Measurements from ENCODE around the gene CSNK1D. TPM values are rescaled to one million over a fixed set of nuclear protein-coding genes. Genes with fewer than 3 reads are reported as not detected.

The CSNK1D gene
- total and polyA plus RNA-seq, 8 donors, result 55.9 to 180 (median 89.1) TPM

DNA sequence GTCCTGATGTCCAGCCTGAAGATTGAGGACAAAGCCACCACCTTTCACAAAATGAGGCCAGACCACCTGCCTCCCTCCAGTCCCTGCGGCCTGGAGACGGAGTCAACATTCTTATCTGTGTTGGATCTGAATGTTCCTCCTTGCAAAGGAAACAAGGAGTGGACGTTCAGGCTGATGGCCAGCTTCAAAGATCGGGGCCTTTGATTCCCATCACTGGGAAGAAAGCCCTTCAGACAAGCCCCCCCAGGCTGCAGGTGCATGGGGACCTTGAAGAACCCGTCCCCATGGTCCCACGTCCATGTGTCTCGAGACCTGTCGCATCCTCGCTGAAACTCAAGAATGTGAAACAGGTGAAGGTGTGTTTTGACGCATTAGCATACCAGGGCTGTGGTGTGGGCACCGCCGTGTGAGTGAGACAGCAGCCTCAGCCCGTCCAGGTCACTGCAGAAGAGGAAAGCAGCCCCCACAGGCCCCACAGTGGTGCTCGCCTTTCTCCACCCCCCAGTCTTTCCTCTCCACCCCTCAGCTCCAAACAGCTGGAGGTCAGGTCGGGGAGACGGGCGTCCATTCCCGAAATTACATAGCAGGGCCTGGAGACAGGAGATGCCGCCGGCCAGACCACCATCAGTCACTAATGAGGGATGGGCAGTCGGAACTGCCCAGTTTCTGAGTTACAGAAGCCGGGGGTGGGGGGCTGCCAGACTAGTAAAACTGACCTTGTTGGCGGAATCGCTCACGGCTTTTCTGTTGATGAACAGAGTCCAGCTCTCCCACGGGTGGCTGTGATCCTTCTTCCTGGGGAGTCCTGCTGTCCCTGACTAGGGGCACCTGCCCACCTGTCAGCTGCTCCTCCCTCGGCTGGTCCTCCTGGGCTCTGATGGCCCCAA, 877 bp upstream of the CSNK1D start:
- 54 to 60% (median 56%) methylated on average over 22 to 27 of the region's 27 CpGs for WGBS, 5 donors
- DNase-seq, result no peak
- Histone ChIP-seq H3K36me3 (peaks cover 9 to 30% (median 25%) of the 10 kb centered on the region in 4 donors), H3K4me3 (peak overlapping the region; percentile 63 to 100 (median 87)), H3K27ac (peak overlapping the region; percentile 96 to 100 (median 98)), H3K4me1 (peaks cover 43 to 80% (median 51%) of the 10 kb centered on the region in 4 donors), H3K27me3 (no peaks in the 10 kb centered on the region), H3K9me3 (no peaks in the 10 kb centered on the region)
- TF ChIP-seq EP300 (IDR thresholded peaks at IDR 0.05), result no peak
- no peak for TF ChIP-seq POLR2A (IDR thresholded peaks at IDR 0.05)
- TF ChIP-seq, protein P1, sequence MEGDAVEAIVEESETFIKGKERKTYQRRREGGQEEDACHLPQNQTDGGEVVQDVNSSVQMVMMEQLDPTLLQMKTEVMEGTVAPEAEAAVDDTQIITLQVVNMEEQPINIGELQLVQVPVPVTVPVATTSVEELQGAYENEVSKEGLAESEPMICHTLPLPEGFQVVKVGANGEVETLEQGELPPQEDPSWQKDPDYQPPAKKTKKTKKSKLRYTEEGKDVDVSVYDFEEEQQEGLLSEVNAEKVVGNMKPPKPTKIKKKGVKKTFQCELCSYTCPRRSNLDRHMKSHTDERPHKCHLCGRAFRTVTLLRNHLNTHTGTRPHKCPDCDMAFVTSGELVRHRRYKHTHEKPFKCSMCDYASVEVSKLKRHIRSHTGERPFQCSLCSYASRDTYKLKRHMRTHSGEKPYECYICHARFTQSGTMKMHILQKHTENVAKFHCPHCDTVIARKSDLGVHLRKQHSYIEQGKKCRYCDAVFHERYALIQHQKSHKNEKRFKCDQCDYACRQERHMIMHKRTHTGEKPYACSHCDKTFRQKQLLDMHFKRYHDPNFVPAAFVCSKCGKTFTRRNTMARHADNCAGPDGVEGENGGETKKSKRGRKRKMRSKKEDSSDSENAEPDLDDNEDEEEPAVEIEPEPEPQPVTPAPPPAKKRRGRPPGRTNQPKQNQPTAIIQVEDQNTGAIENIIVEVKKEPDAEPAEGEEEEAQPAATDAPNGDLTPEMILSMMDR (IDR thresholded peaks at IDR 0.05), result no peak
- TF ChIP-seq POLR2AphosphoS5 (IDR thresholded peaks at IDR 0.05), result no peak
- intact Hi-C loops (cut with DNase I; ENCODE audit: low total_unique reads), result no loop called here

DNA sequence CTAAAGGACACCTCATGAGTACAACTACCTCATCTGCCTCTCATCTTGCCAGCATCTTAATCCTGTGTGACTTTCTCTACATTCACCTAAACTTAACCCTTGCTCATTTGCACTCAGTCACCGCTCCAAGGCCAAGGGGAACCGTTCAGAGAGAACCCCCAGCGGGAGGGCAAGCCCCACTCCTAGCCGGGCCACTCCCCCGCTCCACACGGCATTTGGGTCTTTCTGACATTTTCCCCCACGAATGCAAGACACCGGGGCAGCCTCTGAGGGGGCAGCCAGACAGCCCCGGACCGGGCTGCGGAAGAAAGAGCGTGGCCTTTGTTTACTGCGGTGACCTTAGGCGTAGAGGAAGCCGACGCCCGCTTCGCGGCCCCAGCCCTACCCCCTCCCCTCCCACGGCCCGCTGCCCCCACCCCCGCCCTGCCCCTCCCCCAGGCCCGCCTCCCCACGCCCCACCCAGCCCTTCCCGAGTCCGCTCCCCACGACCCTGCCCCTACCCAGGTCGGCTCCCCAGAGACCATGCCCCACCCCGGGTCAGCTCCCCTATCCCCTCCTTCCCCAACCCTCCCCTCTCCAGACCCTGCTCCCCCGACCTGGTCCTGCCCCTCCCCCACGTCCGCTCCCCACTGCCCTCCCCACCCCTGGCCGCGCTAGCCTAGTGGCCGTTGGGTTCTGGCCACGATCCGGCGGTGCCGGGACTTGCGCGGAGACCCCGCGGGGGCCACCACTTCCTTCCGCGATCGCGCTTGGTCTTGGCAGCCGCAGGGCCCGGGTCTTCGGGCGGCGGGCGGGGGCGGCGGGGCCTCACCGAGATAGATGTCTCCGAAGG, 789 bp downstream of the CSNK1D start:
- TF ChIP-seq POLR2A (IDR thresholded peaks at IDR 0.05) (no peak), POLR2AphosphoS5 (IDR thresholded peaks at IDR 0.05) (no peak), EP300 (IDR thresholded peaks at IDR 0.05) (no peak)
- TF ChIP-seq, protein P1 (IDR thresholded peaks at IDR 0.05), result no peak
- Histone ChIP-seq H3K9me3 (no peaks in the 10 kb centered on the region), H3K36me3 (peaks cover 9 to 30% (median 21%) of the 10 kb centered on the region in 4 donors), H3K27ac (peak overlapping the region; percentile 96 to 100 (median 98)), H3K27me3 (no peaks in the 10 kb centered on the region), H3K4me3 (peak overlapping the region; percentile 63 to 100 (median 87)), H3K4me1 (peaks cover 58 to 82% (median 66%) of the 10 kb centered on the region in 4 donors)
- 0 to 2% (median 1%) methylated on average over 24 to 57 of the region's 57 CpGs for WGBS, 5 donors
- intact Hi-C loops (cut with DNase I; ENCODE audit: low total_unique reads), result no loop called here
- peak in 1 of 2 donors; percentile 51 for DNase-seq

DNA sequence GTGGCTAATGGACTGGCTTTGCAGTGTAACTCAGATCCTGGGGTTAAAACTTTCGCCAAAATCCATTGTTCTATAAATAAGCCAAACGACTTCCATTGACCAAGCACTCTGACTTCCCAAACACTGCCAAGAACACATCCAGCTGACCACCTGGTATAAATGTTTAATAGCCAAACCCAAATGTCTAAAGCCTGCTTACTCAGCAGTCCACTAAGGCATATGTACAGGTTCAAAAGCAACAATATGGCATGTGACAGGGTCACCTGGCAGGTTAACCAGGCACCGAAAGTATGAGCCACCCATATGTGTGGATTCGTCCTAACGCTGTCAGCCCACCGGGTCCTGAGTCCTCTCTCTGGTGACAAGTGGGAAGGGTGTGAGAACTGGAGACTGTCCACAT, 2.1 kb downstream of the CSNK1D start:
- H3K36me3 ChIP-seq, result peaks cover 9 to 33% (median 23%) of the 10 kb centered on the region in 4 donors
- intact Hi-C loops (cut with DNase I; ENCODE audit: low total_unique reads), result no loop called here
- peak overlapping the region in 4 of 5 donors; percentile 96 to 100 (median 99) for H3K27ac ChIP-seq
- H3K4me3 ChIP-seq, result peak overlapping the region in 2 of 4 donors; percentile 63 to 75
- no peak for TF ChIP-seq POLR2AphosphoS5 (IDR thresholded peaks at IDR 0.05)
- TF ChIP-seq, protein P1 (IDR thresholded peaks at IDR 0.05), result no peak
- TF ChIP-seq EP300 (IDR thresholded peaks at IDR 0.05), result no peak
- TF ChIP-seq POLR2A (IDR thresholded peaks at IDR 0.05), result no peak
- H3K9me3 ChIP-seq, result no peaks in the 10 kb centered on the region
- H3K27me3 ChIP-seq, result no peaks in the 10 kb centered on the region
- H3K4me1 ChIP-seq, result peaks cover 72 to 82% (median 79%) of the 10 kb centered on the region in 4 donors
- 58 to 68% (median 65%) methylated on average over 6 of the region's 6 CpGs for WGBS, 5 donors
- no peak for DNase-seq

DNA sequence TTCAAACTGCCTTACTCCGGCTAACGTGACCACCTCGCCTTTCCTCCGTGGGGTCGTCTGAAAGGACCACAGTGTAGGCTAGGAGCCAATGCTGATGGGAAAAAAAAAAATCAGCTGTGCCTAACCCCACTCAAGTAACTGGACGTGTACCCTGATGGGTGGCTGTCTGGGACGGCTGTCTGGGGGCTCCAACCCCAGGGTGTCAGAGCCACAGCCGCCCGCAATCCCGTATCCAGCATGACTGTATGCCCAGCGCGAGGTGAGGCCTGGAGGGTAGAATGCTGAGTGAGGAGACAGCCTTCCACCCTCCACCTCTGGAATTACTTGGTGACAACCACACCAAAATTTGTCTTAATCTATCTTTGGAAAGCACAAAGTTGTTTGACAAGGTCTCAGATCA, 2.8 kb downstream of the CSNK1D start:
- WGBS, 5 donors, result 70 to 79% (median 74%) methylated on average over 12 of the region's 12 CpGs
- Histone ChIP-seq H3K9me3 (no peaks in the 10 kb centered on the region), H3K4me3 (peak overlapping the region in 2 of 4 donors; percentile 63 to 75), H3K27ac (peak overlapping the region; percentile 1 to 100 (median 98)), H3K4me1 (peaks cover 79 to 88% (median 86%) of the 10 kb centered on the region in 4 donors), H3K27me3 (no peaks in the 10 kb centered on the region), H3K36me3 (peaks cover 15 to 40% (median 31%) of the 10 kb centered on the region in 4 donors)
- intact Hi-C loops (cut with DNase I; ENCODE audit: low total_unique reads), result no loop called here
- TF ChIP-seq EP300 (IDR thresholded peaks at IDR 0.05) (no peak), POLR2AphosphoS5 (IDR thresholded peaks at IDR 0.05) (no peak), POLR2A (IDR thresholded peaks at IDR 0.05) (no peak)
- TF ChIP-seq, protein P1 (IDR thresholded peaks at IDR 0.05), result no peak
- DNase-seq, result no peak

All from stomach (tissue), 9 donors.